HepG2 (cell line): ENCODE data around the gene KCNK15. TPM values are rescaled to one million over a fixed set of nuclear protein-coding genes. Genes with fewer than 3 reads are reported as not detected.
A peak's percentile ranks its signal among the peaks of the same experiment; 100 is the strongest.

Experiments
- ATAC-seq: fragments of 200-7000 bp; cut with Tn5 transposase; 3 replicates; pipeline ENCODE4 v1.9.1; 2020; ENCODE audit warnings: mild to moderate bottlenecking, moderate library complexity
- BruUV-seq: library from RNA; stranded (reverse); fragments of 400-500 nt; replicated peaks from 2 replicates; lab custom pipeline; 2021; lab: Mats Ljungman, UMichigan
- CTCF ChIA-PET: fragments of 300-600 bp; formaldehyde crosslinking; extraction: SDS; loops from one replicate; lab custom pipeline; 2021; ENCODE audit warnings: low total read pairs, inconsistent platforms, low intra/inter-chr PET ratio; lab: Yijun Ruan, JAX
- POLR2A ChIA-PET: fragments of 350-600 bp; sonication (Branson Sonifier 250); formaldehyde crosslinking; loops from one replicate; lab custom pipeline; 2020; ENCODE audit warnings: antibody characterized with exemption, inconsistent platforms; lab: Yijun Ruan, JAX
- DNase-seq: peaks from one replicate; pipeline ENCODE4 v3.0.0-alpha.2; 2015; ENCODE audit warnings: low spot score
- FAIRE-seq: peaks from 3 replicates; lab custom pipeline; 2011; peaks lifted over from hg19 to GRCh38; lab: Jason Lieb, UNC
- H2AFZ ChIP-seq: one replicate; pipeline ENCODE4 v1.6.1; 2011; ENCODE audit warnings: low read length, inconsistent platforms
- H3K27ac ChIP-seq: fragments of 300-600 bp; 3 replicates; pipeline ENCODE4 v1.8.0; 2011; ENCODE audit warnings: mixed run types, mild to moderate bottlenecking, mixed read lengths, low read length, inconsistent platforms; ENCODE audit not compliant: insufficient read depth; ENCODE audit errors: extremely low read length
- H3K27me3 ChIP-seq, 2 experiments: fragments of 200-600 bp in 1 of 2; 2 replicates in 1 of 2; 3 replicates in 1 of 2; pipeline versions ENCODE4 v1.6.0 to v1.8.0; 2011; ENCODE audit warnings: low read length in 2 of 2, mild to moderate bottlenecking in 2 of 2, moderate library complexity in 2 of 2, inconsistent platforms in 1 of 2; ENCODE audit not compliant: insufficient read depth in 2 of 2, control insufficient read depth in 1 of 2
- H3K36me3 ChIP-seq, 2 experiments: fragments of 200-600 bp in 1 of 2; replicated peaks in 1 of 2; 2 replicates in 1 of 2; 3 replicates in 1 of 2; pipeline versions ENCODE4 v1.5.1 to v1.8.0; 2011; ENCODE audit warnings: low read length in 2 of 2, inconsistent platforms in 1 of 2; ENCODE audit not compliant: insufficient read depth in 2 of 2, control insufficient read depth in 1 of 2
- H3K4me1 ChIP-seq: 2 replicates; pipeline ENCODE4 v1.5.1; 2012; ENCODE audit warnings: low read length, inconsistent platforms; ENCODE audit not compliant: insufficient read depth
- H3K4me2 ChIP-seq: 2 replicates; pipeline ENCODE4 v1.6.0; 2011; ENCODE audit warnings: low read depth, low read length, inconsistent platforms
- H3K4me3 ChIP-seq, 3 experiments: fragments of 200-600 bp in 1 of 3; sonication (generic), shearing (Covaris generic) in 1 of 3; replicated peaks in 1 of 3; 2 replicates each; pipeline ENCODE4 v1.5.1; 2011 to 2016; ENCODE audit warnings: low read length in 3 of 3, inconsistent platforms in 2 of 3, low read depth in 2 of 3, mild to moderate bottlenecking in 2 of 3, control low read depth in 1 of 3, mixed read lengths in 1 of 3; ENCODE audit not compliant: insufficient read depth in 1 of 3
- H3K79me2 ChIP-seq: one replicate; pipeline ENCODE4 v1.6.1; 2011; ENCODE audit warnings: low read length, inconsistent platforms; ENCODE audit not compliant: insufficient read depth
- H3K9ac ChIP-seq: 2 replicates; pipeline ENCODE4 v1.6.0; 2011; ENCODE audit warnings: mild to moderate bottlenecking, low read depth, low read length, inconsistent platforms; ENCODE audit not compliant: insufficient read depth
- H3K9me3 ChIP-seq: 2 replicates; pipeline ENCODE4 v1.5.1; 2012; ENCODE audit warnings: mild to moderate bottlenecking, low read length
- H4K20me1 ChIP-seq: 2 replicates; pipeline ENCODE4 v1.6.0; 2011; ENCODE audit warnings: inconsistent platforms, mild to moderate bottlenecking, low read length, moderate library complexity; ENCODE audit not compliant: insufficient read depth
- ATAD3A ChIP-seq: sonication (generic); formaldehyde crosslinking; IDR thresholded peaks from 2 replicates; pipeline ENCODE4 v1.4.0; 2020; ENCODE audit warnings: missing genetic modification reagents
- CENPBD1 ChIP-seq: sonication (generic); formaldehyde crosslinking; IDR thresholded peaks from 2 replicates; pipeline ENCODE4 v1.8.0; 2022; ENCODE audit warnings: missing genetic modification reagents, low read depth, mild to moderate bottlenecking, borderline replicate concordance
- GABPA ChIP-seq, 2 experiments: IDR thresholded peaks; 2 replicates each; pipeline ENCODE4 v1.6.1; 2011 to 2016; ENCODE audit warnings: low read depth in 2 of 2, low read length in 1 of 2, missing biosample characterization in 1 of 2, missing genetic modification characterization in 1 of 2
- GABPB1 ChIP-seq: IDR thresholded peaks from 2 replicates; pipeline ENCODE4 v1.6.1; 2016; ENCODE audit warnings: mild to moderate bottlenecking, missing genetic modification reagents, moderate library complexity, missing compliant biosample characterization
- HDAC1 ChIP-seq: sonication (generic); formaldehyde crosslinking; IDR thresholded peaks from 2 replicates; pipeline ENCODE4 v1.5.1; 2020; ENCODE audit warnings: mild to moderate bottlenecking, missing genetic modification reagents
- IRX3 ChIP-seq: sonication (generic); formaldehyde crosslinking; IDR thresholded peaks from 2 replicates; pipeline ENCODE4 v1.8.1; 2023; ENCODE audit warnings: mild to moderate bottlenecking, low read depth, missing genetic modification reagents, borderline replicate concordance
- KLF15 ChIP-seq: sonication (generic); formaldehyde crosslinking; IDR thresholded peaks from 2 replicates; pipeline ENCODE4 v1.8.1; 2023; ENCODE audit warnings: borderline replicate concordance, mild to moderate bottlenecking, inconsistent platforms, missing genetic modification reagents, mixed read lengths
- MED8 ChIP-seq: sonication (generic); formaldehyde crosslinking; IDR thresholded peaks from 2 replicates; pipeline ENCODE4 v1.8.1; 2023; ENCODE audit warnings: mild to moderate bottlenecking, missing genetic modification reagents; ENCODE audit not compliant: insufficient replicate concordance
- MIXL1 ChIP-seq: IDR thresholded peaks from 2 replicates; pipeline ENCODE4 v1.6.1; 2016
- MLXIP ChIP-seq: sonication (generic); formaldehyde crosslinking; IDR thresholded peaks from 2 replicates; pipeline ENCODE4 v1.9.0; 2021; ENCODE audit warnings: missing genetic modification reagents, borderline replicate concordance
- SMAD1 ChIP-seq: sonication (generic); formaldehyde crosslinking; IDR thresholded peaks from 2 replicates; pipeline ENCODE4 v1.4.0; 2020; ENCODE audit warnings: missing genetic modification reagents, low read depth, mild to moderate bottlenecking, borderline replicate concordance
- SUZ12 ChIP-seq: fragments of 150-350 bp; IDR thresholded peaks from 2 replicates; pipeline ENCODE4 v1.6.1; 2014; ENCODE audit warnings: low read depth, low read length
- TBL1XR1 ChIP-seq: fragments of 150-350 bp; IDR thresholded peaks from 2 replicates; pipeline ENCODE4 v1.6.1; 2014; ENCODE audit warnings: borderline replicate concordance, low read length; ENCODE audit not compliant: partially characterized antibody
- THAP11 ChIP-seq: IDR thresholded peaks from 2 replicates; pipeline ENCODE4 v1.6.1; 2016; ENCODE audit warnings: missing biosample characterization, missing genetic modification reagents
- ZBTB14 ChIP-seq: sonication (generic); formaldehyde crosslinking; IDR thresholded peaks from 2 replicates; pipeline ENCODE4 v1.4.0; 2020; ENCODE audit warnings: missing genetic modification reagents
- ZSCAN21 ChIP-seq: sonication (generic); formaldehyde crosslinking; IDR thresholded peaks from 2 replicates; pipeline ENCODE4 v1.8.0; 2022; ENCODE audit warnings: mild to moderate bottlenecking, missing genetic modification reagents, moderate library complexity, borderline replicate concordance
- WGBS: methylation state at CpG from one replicate; pipeline ENCODE4 v1.1.6; 2017; ENCODE audit warnings: low lambda C conversion rate; 5-methylcytosine and 5-hydroxymethylcytosine counted together
- in situ Hi-C: cut with HindIII; loops from 2 replicates; pipeline ENCODE4 v1.10.0; 2017; ENCODE audit warnings: low pct_unique_long_range_greater_than_20kb; ENCODE audit not compliant: extremely low pct_ligation_motif_present
- intact Hi-C: fragments of 100-400 bp; cut with micrococcal nuclease; formaldehyde crosslinking; loops from one replicate; pipeline ENCODE4 v1.10.0; 2022; ENCODE audit not compliant: unreplicated experiment
- polyA plus RNA-seq, 8 experiments: library from polyadenylated mRNA; depleted of rRNA in 3 of 8; stranded (reverse) in 7 of 8; unstranded in 1 of 8; fragments of >200 nt; fragmentation: Illumina TruSeq in 4 of 8; extraction: Trizol in 4 of 8; gene quantifications; 2 replicates each; pipeline versions ENCODE4 v1.2.1 to v1.2.3, GENCODE V29; 2011 to 2016; ENCODE audit warnings: low read depth in 4 of 8, missing spikeins in 1 of 8, mixed read lengths in 1 of 8; ENCODE audit not compliant: insufficient read depth in 1 of 8
- total RNA-seq, 5 experiments: library from RNA; depleted of rRNA; stranded (reverse); fragments of >200 nt; fragmentation: Illumina TruSeq; extraction: Trizol; gene quantifications; 2 replicates each; pipeline ENCODE4 v1.2.3, GENCODE V29; 2016; ENCODE audit warnings: low read depth in 1 of 5

The KCNK15 gene
- total and polyA plus RNA-seq, 2 of the 13 experiments (the other 11 are each of a cell fraction or from before 2014, with no cell fraction given) = 0.03 TPM; not detected in 1

- TF ChIP-seq TBL1XR1 (peak; percentile 25), GABPB1 (CRISPR knock-in tag) (peak; percentile 76), MED8 (no peak), THAP11 (CRISPR knock-in tag) (peak; percentile 99), GABPA (IDR thresholded peaks at IDR 0.05; ENCODE audit: low read depth, low read length) (peak; percentile 34), GABPA (CRISPR knock-in tag; IDR thresholded peaks at IDR 0.05; ENCODE audit: low read depth) (peak; percentile 80), SUZ12 (peak; percentile 58)
These were observed 6.7 kb upstream of the KCNK15 start (continued) for GRCh38 chr20:44738813-44739477.

- no peak for FAIRE-seq
- H3K27ac ChIP-seq = no peak overlapping the region
- no peaks in the 10 kb centered on the region for H3K36me3 ChIP-seq
- no peaks in the 10 kb centered on the region for H3K79me2 ChIP-seq
- no peak for ATAC-seq
- TF ChIP-seq ZBTB14 (CRISPR knock-in tag) (no peak), IRX3 (CRISPR knock-in tag) (no peak), KLF15 (no peak), SMAD1 (CRISPR knock-in tag) (no peak), MIXL1 (CRISPR knock-in tag) (no peak), HDAC1 (CRISPR knock-in tag) (no peak), MLXIP (CRISPR knock-in tag) (no peak), ZSCAN21 (CRISPR knock-in tag) (no peak), CENPBD1 (CRISPR knock-in tag) (no peak), ATAD3A (no peak)
- H2AFZ ChIP-seq = no peak overlapping the region
- CTCF ChIA-PET = no interaction called here
- H3K4me3 ChIP-seq = no peak overlapping the region
- POLR2A ChIA-PET = no interaction called here
- intact Hi-C loops (no loop called here), in situ Hi-C loops (loop anchor here (5.0 kb wide), 1 partner anchor 127 kb away; no protein-coding TSS in a partner anchor)
- no peak overlapping the region for H3K4me2 ChIP-seq
- no peak overlapping the region for H3K9ac ChIP-seq
- DNase-seq = no peak
- H3K4me1 ChIP-seq = peaks cover 14% of the 10 kb centered on the region
- BruUV-seq = no TSS peak
- H3K9me3 ChIP-seq = peaks cover 8% of the 10 kb centered on the region
- 12% methylated on average over 2 of the region's 2 CpGs for WGBS
- peaks cover 7 to 30% of the 10 kb centered on the region in 2 experiments; a peak in 4 of 5 replicates for H3K27me3 ChIP-seq
- H4K20me1 ChIP-seq = no peaks in the 10 kb centered on the region
These were observed 5.7 kb upstream of the KCNK15 start for GRCh38 chr20:44739942-44740341.
